Neural progenitor cell (in vitro differentiated cells): ENCODE measurements around the gene PNKP. TPM values are rescaled to one million over a fixed set of nuclear protein-coding genes. Genes with fewer than 3 reads are reported as not detected.

ENCODE experiments used
- DNase-seq: peaks from one replicate; pipeline ENCODE4 v3.0.0-alpha.2; 2016; ENCODE audit warnings: low spot score
- H2AFZ ChIP-seq: fragments of 200-600 bp; sonication (generic); replicated peaks from 2 replicates; pipeline ENCODE4 v1.6.1; 2016; ENCODE audit warnings: antibody characterized with exemption
- H3F3A ChIP-seq: fragments of 200-600 bp; sonication (generic); 2 replicates; pipeline ENCODE4 v1.6.1; 2016; ENCODE audit warnings: antibody characterized with exemption, low read depth
- H3K27ac ChIP-seq: fragments of 200-600 bp; sonication (generic); 2 replicates; pipeline ENCODE4 v1.5.1; 2016; ENCODE audit warnings: mild to moderate bottlenecking
- H3K27me3 ChIP-seq: fragments of 200-600 bp; sonication (generic); 2 replicates; pipeline ENCODE4 v1.6.1; 2016; ENCODE audit warnings: mild to moderate bottlenecking, moderate library complexity
- H3K36me3 ChIP-seq: fragments of 200-600 bp; sonication (generic); 2 replicates; pipeline ENCODE4 v1.5.1; 2016
- H3K4me1 ChIP-seq: fragments of 200-600 bp; sonication (generic); 2 replicates; pipeline ENCODE4 v1.6.1; 2016; ENCODE audit warnings: mixed run types
- H3K4me2 ChIP-seq: fragments of 200-600 bp; sonication (generic); 2 replicates; pipeline ENCODE4 v1.6.1; 2016
- H3K4me3 ChIP-seq: fragments of 200-600 bp; sonication (generic); 2 replicates; pipeline ENCODE4 v1.5.1; 2016
- H3K79me2 ChIP-seq: fragments of 200-600 bp; sonication (generic); 2 replicates; pipeline ENCODE4 v1.6.1; 2016; ENCODE audit warnings: low read depth
- H3K9ac ChIP-seq: fragments of 200-600 bp; sonication (generic); 2 replicates; pipeline ENCODE4 v1.6.1; 2016
- H3K9me3 ChIP-seq: fragments of 200-600 bp; sonication (generic); 2 replicates; pipeline ENCODE4 v1.5.1; 2016; ENCODE audit warnings: low read depth
- H4K20me1 ChIP-seq: fragments of 200-600 bp; sonication (generic); 2 replicates; pipeline ENCODE4 v1.6.1; 2016; ENCODE audit warnings: low read depth
- H3K27ac Mint-ChIP-seq: 3 replicates; pipeline ENCODE4 v1.8.0; 2021; ENCODE audit warnings: mixed read lengths
- H3K27me3 Mint-ChIP-seq: 2 replicates; pipeline ENCODE4 v1.8.0; 2022; ENCODE audit warnings: low read depth, mild to moderate bottlenecking, inconsistent platforms, moderate library complexity, mixed read lengths; ENCODE audit not compliant: insufficient read depth
- H3K36me3 Mint-ChIP-seq: 3 replicates; pipeline ENCODE4 v1.8.0; 2021; ENCODE audit warnings: mixed read lengths
- H3K4me1 Mint-ChIP-seq: 3 replicates; pipeline ENCODE4 v1.8.0; 2021; ENCODE audit warnings: mixed read lengths
- H3K4me3 Mint-ChIP-seq: 3 replicates; pipeline ENCODE4 v1.8.0; 2021; ENCODE audit warnings: mild to moderate bottlenecking, moderate library complexity, mixed read lengths
- H3K9me3 Mint-ChIP-seq: 3 replicates; pipeline ENCODE4 v1.8.0; 2020; ENCODE audit warnings: mixed read lengths
- EZH2 ChIP-seq: fragments of 200-600 bp; sonication (generic); IDR thresholded peaks from 2 replicates; pipeline ENCODE4 v1.6.1; 2017; ENCODE audit warnings: antibody characterized with exemption, mild to moderate bottlenecking, moderate library complexity
- EZH2phosphoT487 ChIP-seq: fragments of 200-600 bp; sonication (generic); IDR thresholded peaks from 2 replicates; pipeline ENCODE4 v1.6.1; 2017; ENCODE audit warnings: antibody characterized with exemption
- total RNA-seq: library from RNA; depleted of rRNA; stranded (reverse); fragments of >200 nt; gene quantifications from 2 replicates; pipeline ENCODE4 v1.2.3, GENCODE V29; 2015; ENCODE audit warnings: low replicate concordance
- TF ChIP-seq, protein P1 (sequence below): fragments of 200-600 bp; sonication (generic); IDR thresholded peaks from 2 replicates; pipeline ENCODE4 v1.5.1; 2017; ENCODE audit warnings: antibody characterized with exemption, mild to moderate bottlenecking

The PNKP gene
- total RNA-seq, 1 donor from 2014 or later, result 41.1 TPM

GRCh38 chr19:49891393-49891792, 24.0 kb upstream of the PNKP start:
- no peaks in the 10 kb centered on the region for H4K20me1 ChIP-seq
- Mint-ChIP-seq H3K9me3 (no peaks in the 10 kb centered on the region), H3K36me3 (peaks cover 2% of the 10 kb centered on the region), H3K4me1 (peaks cover 7% of the 10 kb centered on the region), H3K27me3 (peaks cover 19% of the 10 kb centered on the region), H3K27ac (peak overlapping the region; percentile 42), H3K4me3 (peak overlapping the region; percentile 30)
- no peak overlapping the region for H2AFZ ChIP-seq
- TF ChIP-seq EZH2, result no peak
- TF ChIP-seq EZH2phosphoT487, result no peak
- TF ChIP-seq, protein P1, sequence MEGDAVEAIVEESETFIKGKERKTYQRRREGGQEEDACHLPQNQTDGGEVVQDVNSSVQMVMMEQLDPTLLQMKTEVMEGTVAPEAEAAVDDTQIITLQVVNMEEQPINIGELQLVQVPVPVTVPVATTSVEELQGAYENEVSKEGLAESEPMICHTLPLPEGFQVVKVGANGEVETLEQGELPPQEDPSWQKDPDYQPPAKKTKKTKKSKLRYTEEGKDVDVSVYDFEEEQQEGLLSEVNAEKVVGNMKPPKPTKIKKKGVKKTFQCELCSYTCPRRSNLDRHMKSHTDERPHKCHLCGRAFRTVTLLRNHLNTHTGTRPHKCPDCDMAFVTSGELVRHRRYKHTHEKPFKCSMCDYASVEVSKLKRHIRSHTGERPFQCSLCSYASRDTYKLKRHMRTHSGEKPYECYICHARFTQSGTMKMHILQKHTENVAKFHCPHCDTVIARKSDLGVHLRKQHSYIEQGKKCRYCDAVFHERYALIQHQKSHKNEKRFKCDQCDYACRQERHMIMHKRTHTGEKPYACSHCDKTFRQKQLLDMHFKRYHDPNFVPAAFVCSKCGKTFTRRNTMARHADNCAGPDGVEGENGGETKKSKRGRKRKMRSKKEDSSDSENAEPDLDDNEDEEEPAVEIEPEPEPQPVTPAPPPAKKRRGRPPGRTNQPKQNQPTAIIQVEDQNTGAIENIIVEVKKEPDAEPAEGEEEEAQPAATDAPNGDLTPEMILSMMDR, result no peak
- no peak overlapping the region for H3K9ac ChIP-seq
- H3K9me3 ChIP-seq, result no peaks in the 10 kb centered on the region
- H3K4me1 ChIP-seq, result no peaks in the 10 kb centered on the region
- H3K27ac ChIP-seq, result no peak overlapping the region
- DNase-seq, result no peak
- no peak overlapping the region for H3K4me2 ChIP-seq
- H3K4me3 ChIP-seq, result no peak overlapping the region
- H3K27me3 ChIP-seq, result peaks cover 24% of the 10 kb centered on the region
- H3K79me2 ChIP-seq, result no peaks in the 10 kb centered on the region
- no peaks in the 10 kb centered on the region for H3K36me3 ChIP-seq
- H3F3A ChIP-seq, result peaks cover 23% of the 10 kb centered on the region

GRCh38 chr19:49890349-49891311, 23.3 kb upstream of the PNKP start:
- peak overlapping the region; percentile 82 for H3K4me3 Mint-ChIP-seq
- peak overlapping the region; percentile 48 for H3K4me2 ChIP-seq

DNA sequence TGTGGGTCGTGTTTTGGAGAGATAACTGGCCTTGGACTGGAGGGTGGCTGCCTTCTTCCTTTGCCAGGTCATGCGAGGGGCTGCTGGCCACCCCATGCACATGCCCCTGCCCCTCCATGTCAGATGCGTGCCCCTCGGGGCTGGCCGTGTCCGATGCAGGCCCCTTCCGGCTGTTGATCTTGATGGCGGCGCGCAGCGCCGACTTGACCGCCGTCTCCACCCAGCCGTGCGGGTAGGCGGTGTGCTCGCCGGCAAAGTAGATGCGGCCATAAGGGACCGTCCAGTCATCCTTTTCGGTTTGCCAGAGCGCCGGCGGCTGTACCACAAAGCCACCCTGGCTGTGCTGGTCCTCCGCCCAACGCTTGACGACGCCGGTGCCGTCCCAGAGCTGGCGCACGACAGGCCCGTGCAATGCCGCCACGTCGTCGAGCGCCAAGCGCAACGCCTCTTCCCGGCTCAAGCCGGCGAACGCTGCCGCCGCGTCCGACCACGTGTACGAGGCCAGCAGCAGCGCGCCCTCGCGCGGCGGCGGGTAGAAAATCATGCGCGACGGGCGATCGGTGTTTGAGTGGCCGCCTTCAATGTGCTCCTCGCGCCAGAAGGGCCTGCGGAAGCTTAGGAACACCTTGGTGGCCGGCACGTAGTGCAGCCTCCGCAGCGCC, 22.4 kb upstream of the PNKP start:
- Histone ChIP-seq H3F3A (peaks cover 23% of the 10 kb centered on the region), H3K4me3 (peak overlapping the region; percentile 30), H3K27me3 (peaks cover 24% of the 10 kb centered on the region), H3K9me3 (no peaks in the 10 kb centered on the region), H3K4me1 (no peaks in the 10 kb centered on the region), H4K20me1 (no peaks in the 10 kb centered on the region), H3K4me2 (peak overlapping the region; percentile 48), H3K36me3 (no peaks in the 10 kb centered on the region), H2AFZ (peak overlapping the region; percentile 30), H3K9ac (no peak overlapping the region), H3K79me2 (no peaks in the 10 kb centered on the region), H3K27ac (no peak overlapping the region)
- TF ChIP-seq EZH2 (peak; percentile 45), EZH2phosphoT487 (peak; percentile 45)
- TF ChIP-seq, protein P1, result peak; percentile 74
- H3K36me3 Mint-ChIP-seq, result peaks cover 6% of the 10 kb centered on the region
- peak overlapping the region; percentile 82 for H3K4me3 Mint-ChIP-seq
- H3K27ac Mint-ChIP-seq, result no peak overlapping the region
- H3K9me3 Mint-ChIP-seq, result no peaks in the 10 kb centered on the region
- peaks cover 17% of the 10 kb centered on the region for H3K27me3 Mint-ChIP-seq
- DNase-seq, result peak; percentile 91
- H3K4me1 Mint-ChIP-seq, result peaks cover 4% of the 10 kb centered on the region

More at GRCh38 chr19:49890349-49891311, 23.3 kb upstream of the PNKP start:
- H3K9ac ChIP-seq, result no peak overlapping the region
- H3K4me1 Mint-ChIP-seq, result peaks cover 4% of the 10 kb centered on the region
- H3K9me3 Mint-ChIP-seq, result no peaks in the 10 kb centered on the region
- H4K20me1 ChIP-seq, result no peaks in the 10 kb centered on the region
- H3K4me3 ChIP-seq, result peak overlapping the region; percentile 30
- H3K27ac Mint-ChIP-seq, result no peak overlapping the region
- H3K36me3 Mint-ChIP-seq, result peaks cover 2% of the 10 kb centered on the region
- peak; percentile 82 for DNase-seq
- peaks cover 17% of the 10 kb centered on the region for H3K27me3 Mint-ChIP-seq
- no peaks in the 10 kb centered on the region for H3K36me3 ChIP-seq
- no peaks in the 10 kb centered on the region for H3K79me2 ChIP-seq
- TF ChIP-seq, protein P1, result peak; percentile 3
- TF ChIP-seq EZH2phosphoT487, result no peak
- TF ChIP-seq EZH2, result peak; percentile 22
- H3K4me1 ChIP-seq, result no peaks in the 10 kb centered on the region
- H2AFZ ChIP-seq, result peak overlapping the region; percentile 42
- H3F3A ChIP-seq, result peaks cover 23% of the 10 kb centered on the region
- peaks cover 24% of the 10 kb centered on the region for H3K27me3 ChIP-seq
- no peaks in the 10 kb centered on the region for H3K9me3 ChIP-seq
- no peak overlapping the region for H3K27ac ChIP-seq
